H1 (cell line): Measurements from ENCODE around the gene COG3.

Experiments
- BACH1 ChIP-seq: IDR thresholded peaks from 2 replicates; pipeline ENCODE4 v1.6.1; 2012; ENCODE audit warnings: low read length, improper control_type of control experiment
- EZH2 ChIP-seq: fragments of 200-600 bp; sonication (generic); IDR thresholded peaks from 2 replicates; pipeline ENCODE4 v1.7.1; 2012; ENCODE audit warnings: low read depth, mild to moderate bottlenecking, moderate library complexity, low read length, inconsistent platforms; ENCODE audit not compliant: severe bottlenecking
- HDAC6 ChIP-seq: IDR thresholded peaks from one replicate; pipeline ENCODE4 v1.7.1; 2012; ENCODE audit warnings: low read depth, mild to moderate bottlenecking, inconsistent platforms, low read length, moderate library complexity
- TEAD4 ChIP-seq: IDR thresholded peaks from 2 replicates; pipeline ENCODE4 v1.6.1; 2012; ENCODE audit warnings: low read depth, low read length, inconsistent platforms, mixed read lengths
- YY1 ChIP-seq: IDR thresholded peaks from 2 replicates; pipeline ENCODE4 v1.6.1; 2011; ENCODE audit warnings: low read depth, mild to moderate bottlenecking, low read length
- TF ChIP-seq, protein P1 (sequence below), 3 experiments: IDR thresholded peaks; 1 replicate in 2 of 3; 2 replicates in 1 of 3; pipeline versions ENCODE4 v1.5.1 to v1.6.1; 2011; ENCODE audit warnings: low read length in 3 of 3, mild to moderate bottlenecking in 3 of 3, inconsistent platforms in 2 of 3, low read depth in 1 of 3, moderate library complexity in 1 of 3; ENCODE audit not compliant: insufficient read depth in 1 of 3; ENCODE audit errors: control extremely low read depth in 1 of 3

DNA sequence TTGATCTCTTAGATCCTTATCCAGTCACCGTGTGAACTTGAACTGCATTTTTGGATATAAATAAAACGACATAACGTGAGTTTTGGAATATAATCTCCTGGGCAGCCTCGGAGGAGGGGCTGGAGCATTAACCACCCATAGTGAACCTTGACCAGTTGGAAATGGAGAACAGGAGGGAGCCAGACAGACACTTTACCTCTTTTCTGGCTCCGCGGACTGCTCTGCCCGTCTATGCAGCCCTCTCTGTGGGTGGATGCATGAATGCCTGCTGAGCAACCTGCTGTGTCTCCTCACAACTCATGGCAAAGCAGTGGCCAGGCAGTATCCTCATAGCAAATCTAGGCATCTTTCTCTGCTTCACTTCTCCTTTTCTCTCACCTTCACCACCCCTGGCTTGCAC is 10.5 kb upstream of the COG3 start:
- no peak for TF ChIP-seq TEAD4
- no peak for TF ChIP-seq BACH1
- TF ChIP-seq YY1, result no peak
- no peak for TF ChIP-seq HDAC6
- TF ChIP-seq EZH2, result no peak
- TF ChIP-seq, protein P1, sequence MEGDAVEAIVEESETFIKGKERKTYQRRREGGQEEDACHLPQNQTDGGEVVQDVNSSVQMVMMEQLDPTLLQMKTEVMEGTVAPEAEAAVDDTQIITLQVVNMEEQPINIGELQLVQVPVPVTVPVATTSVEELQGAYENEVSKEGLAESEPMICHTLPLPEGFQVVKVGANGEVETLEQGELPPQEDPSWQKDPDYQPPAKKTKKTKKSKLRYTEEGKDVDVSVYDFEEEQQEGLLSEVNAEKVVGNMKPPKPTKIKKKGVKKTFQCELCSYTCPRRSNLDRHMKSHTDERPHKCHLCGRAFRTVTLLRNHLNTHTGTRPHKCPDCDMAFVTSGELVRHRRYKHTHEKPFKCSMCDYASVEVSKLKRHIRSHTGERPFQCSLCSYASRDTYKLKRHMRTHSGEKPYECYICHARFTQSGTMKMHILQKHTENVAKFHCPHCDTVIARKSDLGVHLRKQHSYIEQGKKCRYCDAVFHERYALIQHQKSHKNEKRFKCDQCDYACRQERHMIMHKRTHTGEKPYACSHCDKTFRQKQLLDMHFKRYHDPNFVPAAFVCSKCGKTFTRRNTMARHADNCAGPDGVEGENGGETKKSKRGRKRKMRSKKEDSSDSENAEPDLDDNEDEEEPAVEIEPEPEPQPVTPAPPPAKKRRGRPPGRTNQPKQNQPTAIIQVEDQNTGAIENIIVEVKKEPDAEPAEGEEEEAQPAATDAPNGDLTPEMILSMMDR (IDR thresholded peaks at IDR 0.05; ENCODE audit: control extremely low read depth in 1 of 3, insufficient read depth in 1 of 3, low read depth in 1 of 3, low read length in 3 of 3), result no peak
